Limb (tissue), 2 donors: ENCODE results near the gene CST9.

ENCODE experiments used
- DNase-seq, 2 donors: peaks; one replicate each; pipeline ENCODE4 v3.0.0-alpha.2; 2016; ENCODE audit errors: extremely low spot score in 2 of 2

CST9 gene

DNA sequence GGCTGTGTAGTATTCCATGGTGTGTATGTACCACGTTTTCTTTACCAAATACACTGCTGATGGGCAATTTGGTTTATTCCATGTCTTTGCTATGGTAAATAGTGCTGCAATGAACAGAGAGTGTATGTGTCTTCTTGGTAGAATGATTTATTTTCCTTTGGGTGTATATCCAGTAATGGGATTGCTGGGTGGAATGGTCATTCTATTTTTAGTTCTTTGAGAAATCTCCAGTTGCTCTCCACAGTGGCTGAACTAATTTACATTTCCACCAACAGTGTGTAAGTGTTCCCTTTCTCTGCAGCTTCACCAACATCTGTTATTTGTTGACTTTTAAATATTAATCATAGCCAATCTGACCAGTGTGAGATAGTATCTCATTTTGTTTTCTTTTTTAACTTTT lies 51.3 kb downstream of the CST9 start:
- no peak for DNase-seq
